GM21526 (cell line): ENCODE measurements around the gene OR5AS1.
"Not testable (repeated sequence)": the region's sequence is repeated elsewhere in the genome, so short reads cannot be mapped to it uniquely, and the experiment has no call there.

Source experiments
- ATAC-seq: cut with Tn5 transposase; IDR thresholded peaks from one replicate; pipeline ENCODE4 v1.9.1; 2021; ENCODE audit warnings: moderate library complexity; ENCODE audit not compliant: unreplicated experiment, low FRiP score

OR5AS1 gene

DNA sequence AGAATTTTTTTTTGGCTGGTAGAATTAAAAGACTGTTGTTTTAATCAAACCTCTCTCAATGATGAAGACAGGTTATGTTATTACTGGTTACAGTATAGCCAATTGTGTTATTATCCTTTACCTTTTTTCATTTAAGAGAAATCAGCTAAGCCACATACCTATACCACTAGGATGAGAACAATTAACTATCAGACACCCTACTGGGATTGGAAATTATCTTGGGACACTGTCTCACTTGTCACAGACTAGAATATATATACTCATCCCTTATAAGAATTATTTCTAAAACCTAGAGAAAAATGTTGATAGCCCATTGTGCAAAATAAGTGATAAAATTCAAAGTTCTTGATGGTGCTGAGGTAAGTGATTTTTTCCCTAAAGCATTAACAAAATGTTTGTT lies at the start of gene OR5AS1:
OR5AS1 (plus strand) TSS at position 301 of the 400 bp plus-strand sequence. CDS start 2,765 bp downstream, outside the sequence.
- no peak for ATAC-seq

DNA sequence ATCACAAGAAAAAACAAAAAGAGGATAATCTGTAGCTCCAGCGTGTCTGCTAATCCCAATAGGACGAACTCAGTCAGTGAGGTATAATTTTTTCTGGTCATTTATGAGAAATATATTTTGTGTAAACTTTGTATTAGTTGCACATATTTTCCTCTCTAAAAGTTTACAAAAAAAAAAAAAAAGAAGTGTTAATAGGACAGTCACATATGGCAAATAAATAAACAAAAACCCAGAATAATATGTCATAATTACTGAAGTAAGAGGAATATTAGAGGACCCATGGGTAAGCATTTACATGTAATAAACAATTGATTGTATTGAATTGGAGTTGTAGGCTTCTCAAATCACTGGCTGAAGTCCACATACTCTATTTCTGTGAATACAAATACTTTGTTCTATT lies 32.9 kb upstream of the OR5AS1 start, which contains the start of gene OR5F1:
OR5F1 (minus strand) TSS at position 101 of the 400 bp plus-strand sequence; CDS start at position 101, 0 bp downstream.
- ATAC-seq: no peak

DNA sequence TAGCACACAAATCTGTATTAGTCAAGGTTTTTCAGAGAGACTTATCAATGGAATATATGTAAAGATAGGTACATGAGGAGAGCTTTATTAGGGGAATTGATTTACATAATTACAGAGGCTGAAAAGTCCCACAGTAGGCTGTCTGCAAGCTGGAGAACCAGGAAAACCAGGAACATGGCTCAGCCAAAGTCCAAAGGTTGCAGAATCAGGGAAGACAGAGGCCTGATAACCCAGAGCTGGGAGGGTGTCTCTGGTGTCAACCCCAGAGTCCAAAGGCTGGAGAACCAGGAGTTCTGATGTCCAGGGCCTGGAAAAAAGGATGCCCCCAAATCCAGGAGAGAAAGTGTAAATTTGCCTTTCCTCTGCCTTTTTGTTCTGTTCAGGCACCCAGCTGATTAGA lies 16.7 kb upstream of the OR5AS1 start:
- ATAC-seq: no peak

DNA sequence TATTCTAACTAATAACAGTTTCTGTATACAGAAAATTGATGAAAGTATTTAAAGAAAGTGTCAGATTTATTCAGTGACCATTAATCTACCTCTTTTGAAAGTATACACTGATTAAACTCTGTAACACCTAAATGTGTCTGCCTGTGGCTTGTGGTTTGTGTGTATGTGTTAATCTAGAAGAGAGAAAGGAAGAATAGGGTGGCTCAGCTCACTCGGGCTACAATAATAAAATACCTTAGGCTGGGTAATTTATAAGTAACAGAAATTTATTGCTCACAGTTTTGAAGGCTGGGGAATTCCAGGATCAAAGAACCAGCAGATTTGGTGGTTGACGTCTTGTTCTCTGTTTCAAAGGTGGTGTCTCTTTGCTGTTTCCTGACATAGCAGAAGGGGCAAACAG lies 13.6 kb upstream of the OR5AS1 start:
- ATAC-seq: no peak

DNA sequence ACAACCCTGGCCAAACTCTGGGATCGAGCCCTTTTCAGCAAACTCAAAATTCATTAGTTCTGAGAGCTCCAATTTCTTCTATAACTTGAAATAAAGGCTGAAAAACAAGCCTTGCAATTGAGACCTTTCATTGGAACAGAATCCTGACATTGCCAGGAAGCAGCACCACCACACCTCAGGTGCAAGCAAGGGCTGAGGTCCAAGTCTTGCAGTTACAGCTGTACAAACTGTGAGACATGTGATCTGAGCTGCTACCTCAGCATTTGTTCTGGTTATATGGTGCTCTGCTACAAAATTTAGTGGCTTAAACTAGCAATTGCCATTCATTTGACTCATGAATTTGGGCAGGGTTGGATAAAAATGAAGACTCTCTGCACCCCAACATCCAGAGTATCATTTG lies 18.1 kb downstream of the OR5AS1 start:
- ATAC-seq: no peak

DNA sequence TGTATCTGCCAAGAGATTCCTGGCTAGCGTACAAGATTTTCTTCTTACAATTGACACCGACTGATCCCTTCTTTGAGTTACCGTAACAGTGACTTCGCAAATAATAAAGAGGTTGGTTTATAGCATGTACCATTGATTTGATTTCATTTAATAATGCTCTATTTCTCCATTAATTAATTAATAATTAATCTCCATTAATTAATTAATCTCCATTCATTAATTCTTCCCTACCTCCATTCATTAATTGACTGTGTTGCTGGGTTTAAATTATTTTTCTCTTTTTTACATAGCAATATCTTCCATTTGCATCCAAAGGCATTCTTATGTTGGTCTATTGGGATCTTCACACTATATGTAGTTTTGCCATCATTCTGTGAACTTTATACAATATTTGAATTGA lies 21.0 kb downstream of the OR5AS1 start:
- no peak for ATAC-seq

DNA sequence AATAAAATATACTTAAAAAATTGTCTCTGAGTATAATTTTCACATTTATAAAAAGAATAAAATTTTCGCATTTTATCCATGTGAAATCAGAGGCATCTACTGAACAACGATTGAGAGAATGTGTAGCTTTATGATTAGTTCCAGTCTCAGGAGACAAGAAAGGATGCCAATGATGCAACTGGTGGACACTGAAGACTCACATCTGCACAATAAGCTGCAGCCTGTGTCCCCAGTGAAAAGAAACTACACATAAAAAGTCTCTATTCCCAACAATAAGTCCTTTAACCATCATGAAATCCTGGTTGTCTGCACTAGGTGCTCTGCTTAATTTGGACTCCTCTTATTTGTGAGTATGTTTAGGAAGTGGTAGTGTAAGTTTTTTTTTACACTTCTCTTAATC lies 22.0 kb downstream of the OR5AS1 start:
- no peak for ATAC-seq

DNA sequence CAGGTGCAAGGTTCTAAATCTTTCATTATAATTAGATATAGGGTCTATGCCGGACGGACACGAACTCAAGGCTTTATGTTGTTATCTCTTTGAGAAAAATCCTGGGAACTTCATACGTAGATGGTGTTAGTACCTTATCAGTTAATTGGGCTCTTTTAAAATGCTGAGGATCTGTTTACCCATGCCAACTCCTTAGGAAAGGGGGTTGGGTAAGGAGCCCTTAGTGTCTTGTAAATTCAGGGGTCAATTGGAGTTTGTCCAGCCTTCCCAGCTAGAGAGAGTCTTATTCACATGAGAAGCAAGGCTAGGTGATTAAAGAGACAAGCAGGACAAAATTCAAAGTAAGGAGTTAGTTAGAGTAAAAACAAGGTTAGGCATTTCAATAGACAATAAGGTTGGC lies 28.9 kb downstream of the OR5AS1 start:
- ATAC-seq: not testable (repeated sequence)

DNA sequence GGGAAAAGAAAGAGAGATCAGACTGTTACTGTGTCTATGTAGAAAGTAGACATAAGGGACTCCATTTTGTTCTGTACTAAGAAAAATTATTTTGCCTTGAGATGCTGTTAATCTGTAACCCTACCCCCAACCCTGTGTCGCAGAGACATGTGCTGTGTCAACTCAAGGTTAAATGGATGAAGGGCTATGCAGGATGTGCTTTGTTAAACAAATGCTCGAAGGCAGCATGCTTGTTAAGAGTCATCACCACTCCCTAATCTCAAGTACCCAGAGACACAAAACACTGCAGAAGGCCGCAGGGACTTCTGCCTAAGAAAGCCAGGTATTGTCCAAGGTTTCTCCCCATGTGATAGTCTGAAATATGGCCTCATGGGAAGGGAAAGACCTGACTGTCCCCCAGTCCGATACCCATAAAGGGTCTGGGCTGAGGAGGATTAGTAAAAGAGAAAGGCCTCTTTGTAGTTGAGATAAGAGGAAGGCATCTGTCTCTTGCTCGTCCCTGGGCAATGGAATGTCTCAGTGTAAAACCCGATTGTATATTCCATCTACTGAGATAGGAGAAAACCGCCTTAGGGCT lies 30.3 kb downstream of the OR5AS1 start:
- not testable (repeated sequence) for ATAC-seq

DNA sequence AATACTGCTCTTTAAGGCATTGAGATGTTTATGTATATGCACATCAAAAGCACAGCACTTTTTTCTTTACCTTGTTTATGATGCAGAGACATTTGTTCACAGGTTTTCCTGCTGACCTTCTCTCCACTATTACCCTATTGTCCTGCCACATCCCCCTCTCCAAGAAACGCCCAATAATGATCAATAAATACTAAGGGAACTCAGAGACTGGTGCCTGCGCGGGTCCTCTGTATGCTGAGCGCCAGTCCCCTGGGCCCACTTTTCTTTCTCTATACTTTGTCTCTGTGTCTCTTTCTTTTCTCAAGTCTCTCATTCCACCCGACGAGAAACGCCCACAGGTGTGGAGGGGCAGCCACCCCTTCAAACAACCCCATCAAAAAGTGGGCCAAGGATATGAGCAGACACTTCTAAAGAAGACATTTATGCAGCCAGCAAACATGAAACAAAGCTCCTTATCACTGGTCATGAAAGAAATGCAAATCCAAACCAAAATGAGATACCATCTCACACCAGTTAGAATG lies 30.9 kb downstream of the OR5AS1 start:
- ATAC-seq: not testable (repeated sequence)

DNA sequence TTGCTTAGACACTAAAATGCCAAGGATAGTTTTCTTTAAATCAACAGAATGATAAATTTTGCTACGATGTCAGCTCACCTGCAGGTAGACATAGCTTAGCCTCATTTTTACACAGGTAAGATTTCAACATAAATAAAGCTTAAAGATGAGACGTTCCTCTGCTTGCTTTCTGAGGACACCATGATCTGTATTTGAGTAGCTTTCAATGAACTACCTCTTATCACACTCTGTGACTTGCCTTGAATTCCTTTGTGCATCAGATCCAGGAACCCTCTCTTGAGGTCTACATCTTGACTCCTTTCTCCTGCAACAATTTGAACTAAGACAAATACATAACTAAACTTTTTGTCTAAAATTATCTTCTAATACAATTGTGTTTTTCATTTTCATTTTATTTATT lies 39.5 kb downstream of the OR5AS1 start:
- ATAC-seq: no peak
